Thyroid gland (tissue), 4 donors: ENCODE results near the gene EFNA5.

Experiments used
- POLR2A ChIP-seq, 2 donors: fragments of 450-650 bp; IDR thresholded peaks; one replicate each; pipeline ENCODE4 v1.6.1; 2017; ENCODE audit warnings: antibody characterized with exemption in 2 of 2, mild to moderate bottlenecking in 2 of 2, moderate library complexity in 1 of 2
- TF ChIP-seq, protein P1 (sequence below), 6 experiments: fragments of 200-600 bp in 3 of 6; fragments of 450-650 bp in 3 of 6; sonication (generic) in 3 of 6; IDR thresholded peaks; one replicate each; pipeline ENCODE4 v1.5.1; 2016 to 2019; ENCODE audit warnings: antibody characterized with exemption in 6 of 6, mild to moderate bottlenecking in 2 of 6, inconsistent platforms in 1 of 6, moderate library complexity in 1 of 6

DNA sequence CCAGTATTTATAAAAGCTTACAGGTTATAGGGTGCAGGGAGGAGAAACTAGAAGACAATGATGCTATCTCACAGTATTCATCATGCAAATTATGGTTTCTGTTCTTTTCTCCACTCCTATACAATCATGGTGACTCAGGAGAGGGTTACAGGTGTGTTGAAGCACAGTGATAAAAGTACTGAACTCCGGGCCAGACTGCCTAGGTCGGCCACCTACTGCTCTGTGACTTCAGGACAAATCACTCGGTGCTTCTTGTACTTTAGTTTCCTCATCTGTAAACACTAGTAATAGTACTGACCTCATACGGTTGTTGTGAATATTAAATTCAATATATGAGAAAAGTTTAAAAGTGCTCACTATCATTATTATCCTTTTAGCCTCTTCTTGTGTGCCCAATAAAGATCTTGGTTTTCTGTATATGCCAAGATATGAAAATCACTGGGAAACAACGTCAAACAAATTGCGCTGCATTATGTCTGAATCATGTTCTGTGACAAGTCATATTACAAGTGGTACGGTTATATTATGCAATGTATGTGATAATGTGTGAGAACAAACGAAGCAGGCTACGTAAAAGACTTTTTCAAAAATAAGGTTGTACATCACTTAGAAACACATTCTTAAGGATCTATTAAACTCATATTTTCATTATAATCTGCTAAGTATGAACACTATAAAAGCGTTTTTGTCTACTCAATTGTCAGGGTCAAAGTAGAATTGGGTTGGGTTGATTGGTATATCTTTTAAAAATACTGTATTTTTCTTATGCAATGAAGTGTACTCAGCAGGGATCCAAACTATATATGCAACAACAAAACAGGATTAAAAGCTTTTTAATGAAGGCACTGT lies 153.3 kb downstream of the EFNA5 start:
- TF ChIP-seq, protein P1, sequence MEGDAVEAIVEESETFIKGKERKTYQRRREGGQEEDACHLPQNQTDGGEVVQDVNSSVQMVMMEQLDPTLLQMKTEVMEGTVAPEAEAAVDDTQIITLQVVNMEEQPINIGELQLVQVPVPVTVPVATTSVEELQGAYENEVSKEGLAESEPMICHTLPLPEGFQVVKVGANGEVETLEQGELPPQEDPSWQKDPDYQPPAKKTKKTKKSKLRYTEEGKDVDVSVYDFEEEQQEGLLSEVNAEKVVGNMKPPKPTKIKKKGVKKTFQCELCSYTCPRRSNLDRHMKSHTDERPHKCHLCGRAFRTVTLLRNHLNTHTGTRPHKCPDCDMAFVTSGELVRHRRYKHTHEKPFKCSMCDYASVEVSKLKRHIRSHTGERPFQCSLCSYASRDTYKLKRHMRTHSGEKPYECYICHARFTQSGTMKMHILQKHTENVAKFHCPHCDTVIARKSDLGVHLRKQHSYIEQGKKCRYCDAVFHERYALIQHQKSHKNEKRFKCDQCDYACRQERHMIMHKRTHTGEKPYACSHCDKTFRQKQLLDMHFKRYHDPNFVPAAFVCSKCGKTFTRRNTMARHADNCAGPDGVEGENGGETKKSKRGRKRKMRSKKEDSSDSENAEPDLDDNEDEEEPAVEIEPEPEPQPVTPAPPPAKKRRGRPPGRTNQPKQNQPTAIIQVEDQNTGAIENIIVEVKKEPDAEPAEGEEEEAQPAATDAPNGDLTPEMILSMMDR (IDR thresholded peaks at IDR 0.05) = no peak
- TF ChIP-seq POLR2A (IDR thresholded peaks at IDR 0.05) = no peak
